GM11168 (cell line): ENCODE results near the gene TRIAP1.

Experiments
- in situ Hi-C: fragments of 300-500 bp; cut with MboI; formaldehyde crosslinking; loops from one replicate; pipeline ENCODE4 v1.12.0; 2022; ENCODE audit warnings: low sequenced_read_pairs; ENCODE audit not compliant: unreplicated experiment

TRIAP1 gene

GRCh38 chr12:120397824-120398540 lies 48.2 kb downstream of the TRIAP1 start:
- in situ Hi-C loops: no loop called here

GRCh38 chr12:120394483-120395367 lies 51.5 kb downstream of the TRIAP1 start:
- in situ Hi-C loops: no loop called here
